Mesendoderm (in vitro differentiated cells): Measurements from ENCODE around the gene CD164.
A peak's percentile ranks its signal among the peaks of the same experiment; 100 is the strongest.
"Not testable (repeated sequence)": the region's sequence is repeated elsewhere in the genome, so short reads cannot be mapped to it uniquely, and the experiment has no call there.

Experiments used
- DNase-seq: peaks from one replicate; pipeline ENCODE4 v3.0.0; 2013
- H2AK5ac ChIP-seq: 2 replicates; pipeline ENCODE4 v1.6.1; 2013; ENCODE audit warnings: low read length, inconsistent platforms
- H2BK120ac ChIP-seq: 2 replicates; pipeline ENCODE4 v1.6.1; 2013; ENCODE audit warnings: low read depth, mild to moderate bottlenecking, low read length, moderate library complexity, mixed read lengths
- H2BK15ac ChIP-seq: replicated peaks from 2 replicates; pipeline ENCODE4 v1.6.1; 2013; ENCODE audit warnings: low read depth, mild to moderate bottlenecking, moderate library complexity
- H2BK5ac ChIP-seq: 2 replicates; pipeline ENCODE4 v1.6.1; 2013; ENCODE audit warnings: low read length, inconsistent platforms
- H3K18ac ChIP-seq: 2 replicates; pipeline ENCODE4 v1.6.1; 2013; ENCODE audit warnings: mild to moderate bottlenecking, low read length, mixed read lengths
- H3K23ac ChIP-seq: one replicate; pipeline ENCODE4 v1.6.1; 2013; ENCODE audit warnings: low read length
- H3K27ac ChIP-seq: 2 replicates; pipeline ENCODE4 v1.5.1; 2013; ENCODE audit warnings: low read depth, mild to moderate bottlenecking, inconsistent platforms, low read length, moderate library complexity
- H3K27me3 ChIP-seq: 2 replicates; pipeline ENCODE4 v1.6.1; 2013; ENCODE audit warnings: low read length, control low read depth, mild to moderate bottlenecking, inconsistent platforms; ENCODE audit not compliant: insufficient read depth, poor library complexity
- H3K36me3 ChIP-seq: 2 replicates; pipeline ENCODE4 v1.6.1; 2013; ENCODE audit warnings: low read length, inconsistent platforms; ENCODE audit not compliant: control insufficient read depth, insufficient read depth
- H3K4ac ChIP-seq: one replicate; pipeline ENCODE4 v1.6.1; 2013; ENCODE audit warnings: low read depth, mild to moderate bottlenecking, low read length, moderate library complexity
- H3K4me1 ChIP-seq: 2 replicates; pipeline ENCODE4 v1.6.1; 2013; ENCODE audit warnings: low read depth, low read length, inconsistent platforms; ENCODE audit not compliant: control insufficient read depth
- H3K4me2 ChIP-seq: 2 replicates; pipeline ENCODE4 v1.6.1; 2013; ENCODE audit warnings: low read length
- H3K4me3 ChIP-seq: 2 replicates; pipeline ENCODE4 v1.5.1; 2013; ENCODE audit warnings: mild to moderate bottlenecking, low read length
- H3K56ac ChIP-seq: one replicate; pipeline ENCODE4 v1.6.1; 2013; ENCODE audit warnings: low read length
- H3K79me1 ChIP-seq: 2 replicates; pipeline ENCODE4 v1.6.1; 2013; ENCODE audit warnings: low read length, inconsistent platforms
- H3K79me2 ChIP-seq: 2 replicates; pipeline ENCODE4 v1.6.1; 2013; ENCODE audit warnings: mild to moderate bottlenecking, low read length; ENCODE audit not compliant: control insufficient read depth, insufficient read depth
- H3K9ac ChIP-seq: 2 replicates; pipeline ENCODE4 v1.6.1; 2013; ENCODE audit warnings: low read length, inconsistent platforms
- H4K5ac ChIP-seq: one replicate; pipeline ENCODE4 v1.6.1; 2013; ENCODE audit warnings: low read length
- H4K8ac ChIP-seq: one replicate; pipeline ENCODE4 v1.6.1; 2013; ENCODE audit warnings: low read depth, mild to moderate bottlenecking, control low read depth, low read length, moderate library complexity
- WGBS: extraction: QIAGEN DNeasy Blood & Tissue Kit; methylation state at CpG from one replicate; pipeline ENCODE4 v1.1.7; 2013; ENCODE audit warnings: low lambda C conversion rate, missing lambda C conversion rate; ENCODE audit not compliant: insufficient coverage; ENCODE audit errors: extremely low coverage; 5-methylcytosine and 5-hydroxymethylcytosine counted together

Gene CD164

GRCh38 chr6:109342506-109342905 lies 39.8 kb downstream of the CD164 start:
- Histone ChIP-seq H3K79me2 (no peaks in the 10 kb centered on the region), H2AK5ac (no peak overlapping the region), H3K27me3 (no peaks in the 10 kb centered on the region), H3K79me1 (no peaks in the 10 kb centered on the region), H2BK120ac (no peak overlapping the region), H4K5ac (no peak overlapping the region), H3K18ac (no peak overlapping the region), H3K4ac (no peak overlapping the region), H3K4me3 (no peak overlapping the region), H3K23ac (no peak overlapping the region), H3K27ac (no peak overlapping the region), H3K9ac (no peak overlapping the region), H3K4me1 (no peaks in the 10 kb centered on the region), H3K4me2 (no peak overlapping the region), H2BK5ac (no peak overlapping the region), H3K56ac (no peak overlapping the region), H4K8ac (no peak overlapping the region), H3K36me3 (no peaks in the 10 kb centered on the region), H2BK15ac (no peak overlapping the region)
- DNase-seq: no peak
- WGBS: no CpG with 5 or more reads among the region's 5 CpGs

GRCh38 chr6:109340811-109341210 lies 41.5 kb downstream of the CD164 start:
- no peaks in the 10 kb centered on the region for H3K27me3 ChIP-seq
- H4K5ac ChIP-seq: no peak overlapping the region
- H2BK5ac ChIP-seq: no peak overlapping the region
- H2BK15ac ChIP-seq: no peak overlapping the region
- no peak overlapping the region for H3K23ac ChIP-seq
- H3K79me1 ChIP-seq: no peaks in the 10 kb centered on the region
- no CpG with 5 or more reads among the region's 4 CpGs for WGBS
- H3K27ac ChIP-seq: no peak overlapping the region
- H3K4me3 ChIP-seq: no peak overlapping the region
- no peak overlapping the region for H3K4ac ChIP-seq
- no peak overlapping the region for H3K18ac ChIP-seq
- H3K9ac ChIP-seq: no peak overlapping the region
- no peaks in the 10 kb centered on the region for H3K36me3 ChIP-seq
- H3K4me2 ChIP-seq: no peak overlapping the region
- no peak for DNase-seq
- no peak overlapping the region for H3K56ac ChIP-seq
- H3K4me1 ChIP-seq: no peaks in the 10 kb centered on the region
- no peak overlapping the region for H2BK120ac ChIP-seq
- no peaks in the 10 kb centered on the region for H3K79me2 ChIP-seq
- H2AK5ac ChIP-seq: no peak overlapping the region
- H4K8ac ChIP-seq: no peak overlapping the region

- no peak for DNase-seq
- Histone ChIP-seq H2BK15ac (no peak overlapping the region), H2BK120ac (no peak overlapping the region)
Observed at GRCh38 chr6:109339906-109340678, 42.2 kb downstream of the CD164 start.

DNA sequence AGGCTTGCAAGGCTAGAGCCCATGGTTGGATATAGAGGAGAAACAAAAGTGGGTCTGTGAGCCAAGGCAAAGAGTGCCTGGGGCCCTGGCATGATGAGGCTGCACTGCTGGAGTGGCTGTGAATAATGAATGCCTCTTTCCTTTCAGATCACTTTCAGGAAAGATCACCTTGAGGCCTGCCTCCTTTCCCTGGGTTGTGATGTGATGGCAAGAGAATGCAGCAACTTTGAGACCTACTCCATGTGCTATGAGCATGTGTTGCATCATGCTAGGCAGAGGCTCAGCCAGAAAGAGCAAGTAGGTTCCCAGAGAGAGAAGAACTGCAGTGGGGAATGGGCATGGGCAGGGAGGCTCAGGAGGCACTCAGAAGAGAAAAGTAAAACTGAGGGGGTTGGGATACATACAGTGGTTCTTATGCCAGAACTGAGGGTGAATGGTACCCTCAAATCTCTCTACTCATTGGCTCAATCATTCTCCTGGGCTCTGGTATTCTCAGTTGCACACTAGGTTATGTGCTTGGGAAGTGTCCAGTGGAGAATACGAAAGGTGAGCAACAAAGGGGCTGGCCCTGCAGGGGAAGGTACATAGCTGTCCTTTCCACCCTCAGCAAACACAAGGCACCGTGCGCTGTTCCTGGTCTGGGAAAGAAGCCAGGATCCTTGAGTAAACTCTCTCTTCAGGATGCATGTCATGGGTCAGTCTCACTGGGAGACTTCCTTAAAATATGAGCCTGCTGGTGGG lies 45.9 kb downstream of the CD164 start:
- Histone ChIP-seq H3K23ac (no peak overlapping the region), H3K4me2 (no peak overlapping the region), H3K36me3 (no peaks in the 10 kb centered on the region), H3K79me2 (no peaks in the 10 kb centered on the region), H3K4ac (no peak overlapping the region), H4K8ac (no peak overlapping the region), H2BK120ac (no peak overlapping the region), H3K27ac (no peak overlapping the region), H3K4me1 (no peaks in the 10 kb centered on the region), H2BK15ac (no peak overlapping the region), H3K27me3 (no peaks in the 10 kb centered on the region), H3K18ac (no peak overlapping the region), H3K9ac (no peak overlapping the region), H4K5ac (no peak overlapping the region), H2AK5ac (no peak overlapping the region), H3K4me3 (no peak overlapping the region), H3K79me1 (no peaks in the 10 kb centered on the region), H3K56ac (no peak overlapping the region), H2BK5ac (no peak overlapping the region)
- no CpG with 5 or more reads among the region's 3 CpGs for WGBS
- DNase-seq: peak; percentile 81

More at GRCh38 chr6:109339906-109340678, 42.2 kb downstream of the CD164 start:
- no peaks in the 10 kb centered on the region for H3K4me1 ChIP-seq
- no peak overlapping the region for H4K5ac ChIP-seq
- no peak overlapping the region for H2BK5ac ChIP-seq
- no peak overlapping the region for H3K56ac ChIP-seq
- H3K79me2 ChIP-seq: no peaks in the 10 kb centered on the region
- H4K8ac ChIP-seq: no peak overlapping the region
- H2AK5ac ChIP-seq: no peak overlapping the region
- no peaks in the 10 kb centered on the region for H3K27me3 ChIP-seq
- WGBS: no CpG with 5 or more reads among the region's 2 CpGs
- H3K27ac ChIP-seq: no peak overlapping the region
- no peak overlapping the region for H3K4me2 ChIP-seq
- H3K36me3 ChIP-seq: no peaks in the 10 kb centered on the region
- no peaks in the 10 kb centered on the region for H3K79me1 ChIP-seq
- no peak overlapping the region for H3K4me3 ChIP-seq
- no peak overlapping the region for H3K18ac ChIP-seq
- H3K4ac ChIP-seq: no peak overlapping the region
- no peak overlapping the region for H3K23ac ChIP-seq
- H3K9ac ChIP-seq: no peak overlapping the region

DNA sequence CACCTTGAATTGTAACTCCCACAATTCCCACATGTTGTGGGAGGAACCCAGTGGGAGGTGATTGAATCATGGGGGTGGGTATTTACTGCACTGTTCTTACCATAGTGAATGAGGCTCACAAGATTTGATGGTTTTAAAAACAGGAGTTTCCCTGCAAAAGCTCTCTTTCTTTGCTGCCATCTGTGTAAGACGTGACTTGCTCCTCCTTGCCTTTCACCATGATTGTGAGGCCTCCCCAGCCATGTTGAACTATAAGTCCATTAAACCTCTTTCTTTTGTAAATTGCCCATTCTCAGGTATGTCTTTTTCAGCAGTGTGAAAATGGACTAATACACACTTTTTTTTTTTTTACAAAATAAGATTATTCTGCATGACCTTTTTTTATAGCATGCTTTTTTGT lies 48.4 kb downstream of the CD164 start:
- not testable (repeated sequence) for H3K36me3 ChIP-seq, H3K4me2 ChIP-seq, H3K4me1 ChIP-seq, H4K8ac ChIP-seq, H2BK5ac ChIP-seq, H3K79me2 ChIP-seq, H2BK120ac ChIP-seq, H3K27me3 ChIP-seq, H3K79me1 ChIP-seq, H3K23ac ChIP-seq, H3K18ac ChIP-seq, H3K56ac ChIP-seq, H3K9ac ChIP-seq, H2BK15ac ChIP-seq, H4K5ac ChIP-seq, H3K4me3 ChIP-seq, DNase-seq, H3K4ac ChIP-seq, H3K27ac ChIP-seq, H2AK5ac ChIP-seq
- no CpG with 5 or more reads among the region's 1 CpG for WGBS
